WTC11 (cell line): ENCODE results near the gene SLC38A4.

Experiments
- CTCF ChIP-seq: fragments of 200-600 bp; IDR thresholded peaks from 2 replicates; pipeline ENCODE4 v1.8.0; 2022; ENCODE audit warnings: antibody characterized with exemption
- ZNF396 ChIP-seq: fragments of 250-450 bp; sonication (Bioruptor Pico); IDR thresholded peaks from 2 replicates; pipeline ENCODE4 v1.8.0; 2021; ENCODE audit warnings: mild to moderate bottlenecking, moderate library complexity, borderline replicate concordance

DNA sequence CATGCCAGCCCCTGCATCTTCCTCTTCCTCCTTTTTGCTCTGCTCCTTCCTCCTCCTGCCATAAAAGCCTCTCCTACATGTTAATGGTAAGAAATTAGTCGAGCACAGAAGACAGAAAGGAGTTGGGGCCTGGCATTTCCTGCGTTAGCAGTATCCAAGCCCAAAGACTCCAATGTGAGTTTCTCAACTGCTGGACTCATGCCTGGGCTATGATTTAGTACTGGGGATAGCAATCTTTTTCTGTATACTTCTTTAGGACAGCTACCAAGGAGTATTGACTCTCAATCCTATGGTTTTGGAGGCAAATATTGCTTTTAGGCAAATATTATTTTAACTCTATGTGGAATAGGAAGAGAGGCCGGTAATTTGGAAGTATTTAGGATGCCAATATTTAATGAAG lies 18.0 kb upstream of the SLC38A4 start:
- no peak for TF ChIP-seq CTCF
- TF ChIP-seq ZNF396 (CRISPR knock-in tag) = no peak
